AG20443 (cell line): ENCODE data around the gene FAM168A.

Source experiments
- DNase-seq: peaks from one replicate; pipeline ENCODE4 v3.0.0; 2012; ENCODE audit warnings: low spot score, mixed read lengths

Gene FAM168A, protein sequence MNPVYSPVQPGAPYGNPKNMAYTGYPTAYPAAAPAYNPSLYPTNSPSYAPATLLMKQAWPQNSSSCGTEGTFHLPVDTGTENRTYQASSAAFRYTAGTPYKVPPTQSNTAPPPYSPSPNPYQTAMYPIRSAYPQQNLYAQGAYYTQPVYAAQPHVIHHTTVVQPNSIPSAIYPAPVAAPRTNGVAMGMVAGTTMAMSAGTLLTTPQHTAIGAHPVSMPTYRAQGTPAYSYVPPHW

DNA sequence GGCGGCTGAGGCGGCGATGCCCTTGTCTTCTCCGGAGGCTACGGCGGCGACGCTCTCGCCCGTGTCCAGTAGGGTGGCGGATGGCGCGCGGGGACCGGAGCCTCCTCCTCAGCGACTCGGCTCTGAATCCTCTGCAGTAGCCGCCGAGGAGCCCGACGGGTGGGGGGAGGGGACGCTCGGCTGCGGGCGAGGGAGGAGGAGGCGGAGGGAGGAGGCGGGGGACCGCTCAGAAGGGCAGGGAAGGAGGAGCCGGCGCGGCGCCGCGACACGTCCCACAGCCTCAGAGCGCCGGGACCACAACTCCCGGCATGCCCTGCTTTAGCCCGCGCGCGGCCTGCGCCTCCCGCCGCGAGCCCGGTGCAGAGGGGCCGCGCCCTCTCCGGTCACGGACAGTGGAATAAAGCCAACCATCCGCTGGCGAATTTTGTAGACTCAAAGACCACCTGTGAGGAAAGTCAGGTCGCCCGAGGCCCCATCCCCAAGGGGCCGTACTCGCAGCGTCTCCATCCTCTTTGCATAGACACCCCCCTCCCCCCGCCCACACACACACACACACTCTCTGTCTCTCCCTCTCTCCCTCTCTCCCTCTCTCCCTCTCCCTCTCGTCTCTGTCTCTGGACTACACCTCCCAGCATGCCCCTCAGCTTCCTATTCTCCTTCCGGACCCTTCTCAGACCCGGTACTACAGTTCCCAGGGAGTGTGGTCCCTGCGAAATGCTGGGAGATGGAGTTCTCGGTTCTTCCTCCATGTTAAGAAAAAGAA lies at the start of gene FAM168A:
Gene FAM168A, minus strand, starts transcription at position 157 of the 763 bp plus-strand sequence. CDS start 129,638 bp downstream, outside the sequence.
- DNase-seq: peak; percentile 98

DNA sequence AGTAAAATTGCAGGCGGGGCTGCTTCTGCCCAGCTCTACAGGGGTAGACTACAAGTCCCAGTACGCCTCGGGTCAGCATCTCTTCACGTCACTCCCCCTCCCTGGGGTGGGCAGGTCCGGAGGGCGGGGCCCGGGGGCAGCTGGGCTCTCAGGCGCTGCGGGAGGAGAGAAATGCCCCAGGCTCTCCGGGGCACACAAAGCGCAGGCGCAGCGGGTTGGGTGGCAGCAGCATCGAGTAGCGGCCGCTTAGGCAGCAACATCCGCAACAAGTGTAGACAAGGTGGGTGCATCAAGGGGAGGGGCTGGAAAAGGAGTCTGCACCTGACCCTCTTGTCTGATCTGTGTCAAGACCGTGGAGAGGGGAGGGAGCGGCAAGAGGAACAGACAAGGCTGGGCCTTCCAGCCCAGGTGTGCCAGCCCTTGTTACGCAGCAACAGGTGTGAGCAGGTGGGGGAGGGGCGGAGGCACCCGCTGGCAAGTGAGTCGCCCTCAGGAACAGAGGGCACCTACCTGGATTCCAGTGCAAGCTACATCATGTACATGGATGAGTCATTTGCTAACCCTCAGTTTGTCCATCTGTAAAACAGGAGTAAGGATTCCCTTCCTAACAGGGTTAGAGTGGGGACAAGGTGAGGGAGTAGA lies 49.7 kb upstream of the FAM168A start:
- peak; percentile 98 for DNase-seq

DNA sequence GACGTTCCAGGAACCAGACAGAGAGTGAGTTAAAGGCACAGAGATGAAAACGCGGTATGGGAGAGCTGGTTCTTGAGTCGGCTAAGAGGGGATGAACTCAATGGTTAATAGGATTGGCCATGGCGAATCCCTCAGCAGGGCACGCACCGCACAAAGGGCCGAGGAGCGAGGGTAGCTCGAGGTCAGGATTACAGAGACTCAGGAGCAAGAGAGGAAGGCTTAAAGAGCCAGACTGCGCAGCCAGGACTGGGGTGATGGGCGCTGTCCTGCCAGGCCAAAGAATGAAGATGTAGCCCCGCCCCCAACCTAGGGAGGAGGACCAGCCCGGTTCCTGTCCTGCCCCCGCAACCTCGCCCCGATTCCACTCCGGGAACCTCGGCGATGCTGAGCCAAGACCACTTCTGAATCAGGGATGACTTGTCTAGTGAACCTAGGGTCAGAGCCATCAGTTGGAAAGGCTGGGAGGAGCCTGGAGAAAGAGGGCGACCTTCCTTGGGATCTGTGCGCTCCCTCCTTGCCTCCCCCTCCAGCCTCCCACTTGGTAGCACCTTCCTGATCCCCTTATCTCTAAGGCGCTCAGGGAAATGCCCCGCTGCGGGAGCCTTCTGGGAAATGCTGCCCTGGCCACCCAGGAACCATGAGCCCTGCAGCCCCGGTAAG lies 48.2 kb upstream of the FAM168A start, which contains the start of gene PLEKHB1:
Gene PLEKHB1, plus strand, starts transcription at position 610 of the 660 bp plus-strand sequence. Its CDS starts 28 bp downstream, at position 638.
- DNase-seq: no peak

DNA sequence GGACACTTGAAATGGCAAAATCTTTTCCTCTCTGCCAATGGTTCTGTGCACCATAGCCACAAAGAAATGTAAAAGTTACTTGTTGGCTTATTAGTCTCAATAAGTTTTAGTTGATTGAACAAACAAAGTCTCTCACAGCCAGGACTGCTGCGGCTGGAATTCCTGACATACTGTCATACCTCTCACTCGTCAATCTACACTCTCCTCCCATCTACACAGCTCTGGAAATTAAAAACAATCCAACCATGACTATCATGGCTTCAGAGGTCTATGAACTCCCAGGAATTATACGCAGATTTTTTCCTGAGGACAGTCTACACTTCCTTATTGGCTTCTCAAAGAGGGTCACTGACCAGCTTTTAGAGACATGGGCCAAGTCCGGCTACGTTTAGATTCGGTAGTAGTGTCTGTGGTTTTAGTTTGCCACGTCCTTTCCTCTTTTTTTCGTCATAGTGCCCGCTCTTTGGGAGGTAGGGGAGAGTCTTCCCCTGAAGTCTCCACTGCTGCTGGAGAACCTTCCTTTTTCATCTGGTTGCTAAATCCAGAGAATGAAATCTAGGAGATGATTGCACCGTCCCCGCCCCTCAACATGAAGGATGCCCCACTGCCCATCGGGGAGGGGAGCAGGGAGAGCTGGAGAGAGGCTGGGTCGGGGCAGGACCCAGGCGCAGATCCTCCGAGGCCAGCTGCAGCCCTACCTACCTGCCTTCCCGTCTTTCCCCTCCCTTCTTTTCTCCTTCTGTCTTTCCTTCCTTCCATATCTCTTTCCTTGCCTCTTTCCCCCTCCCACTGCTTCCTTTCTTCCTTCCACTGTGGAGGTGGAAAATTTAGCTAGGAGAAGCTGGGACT lies 47.4 kb upstream of the FAM168A start:
- DNase-seq: no peak

GRCh38 chr11:73641668-73642067 lies 43.8 kb upstream of the FAM168A start:
- DNase-seq: no peak

GRCh38 chr11:73640592-73640991 lies 42.7 kb upstream of the FAM168A start:
- no peak for DNase-seq

DNA sequence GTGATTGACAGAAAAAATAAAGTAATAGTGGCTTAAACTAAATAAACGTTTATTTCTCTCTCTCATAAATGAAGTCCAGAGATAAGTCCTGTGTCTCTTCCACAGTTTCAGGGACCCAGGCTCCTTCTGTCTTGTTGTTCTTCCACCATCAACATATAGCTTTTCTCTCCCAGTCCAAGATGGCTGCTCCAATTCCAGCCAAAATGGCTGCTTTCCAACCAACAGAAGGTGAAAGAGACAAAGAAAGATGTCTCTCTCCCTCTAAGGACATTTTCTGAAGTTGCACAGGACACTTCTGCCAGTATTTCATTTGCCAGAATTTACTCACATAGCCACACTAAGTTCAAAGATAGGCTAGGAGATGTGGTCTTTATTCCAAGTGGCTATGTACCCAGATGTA lies 39.1 kb upstream of the FAM168A start:
- DNase-seq: no peak

DNA sequence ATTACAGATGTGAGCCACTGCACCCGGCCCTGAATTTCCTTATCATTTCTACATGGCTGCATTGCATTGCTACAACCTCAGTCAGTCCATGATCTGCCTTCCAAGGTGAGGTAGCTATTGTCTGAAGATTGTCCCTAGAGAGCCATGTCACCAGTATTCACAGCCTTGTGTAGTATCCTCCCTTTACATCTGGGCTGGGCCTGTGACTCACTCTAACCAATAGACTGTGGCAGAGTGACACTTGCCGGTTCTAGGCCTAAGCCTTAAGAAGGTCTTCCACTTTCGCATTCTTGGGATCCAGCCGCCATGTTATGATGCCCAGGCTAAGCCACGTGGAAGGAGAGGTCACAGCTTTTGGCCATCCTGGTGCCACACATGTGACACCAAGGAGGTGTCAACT lies 38.3 kb upstream of the FAM168A start:
- DNase-seq: no peak

DNA sequence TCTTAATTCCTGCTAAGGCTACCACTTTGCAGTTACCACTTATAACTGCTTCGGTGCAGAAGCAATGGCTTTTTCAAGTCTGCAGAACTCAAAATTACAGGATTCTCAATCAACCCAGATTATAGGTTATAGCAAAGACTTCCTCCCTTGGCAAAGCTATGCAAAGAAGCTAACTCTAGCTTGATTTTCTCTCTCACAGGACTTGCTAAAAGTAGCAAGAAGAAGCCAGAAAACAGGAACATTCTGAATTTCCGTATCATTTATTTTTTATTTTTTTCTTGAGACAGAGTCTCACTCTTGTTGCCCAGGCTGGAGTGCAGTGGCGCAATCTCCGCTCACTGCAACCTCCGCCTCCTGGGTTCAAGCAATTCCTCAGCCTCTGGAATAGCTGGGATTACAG lies 37.8 kb upstream of the FAM168A start:
- DNase-seq: no peak

DNA sequence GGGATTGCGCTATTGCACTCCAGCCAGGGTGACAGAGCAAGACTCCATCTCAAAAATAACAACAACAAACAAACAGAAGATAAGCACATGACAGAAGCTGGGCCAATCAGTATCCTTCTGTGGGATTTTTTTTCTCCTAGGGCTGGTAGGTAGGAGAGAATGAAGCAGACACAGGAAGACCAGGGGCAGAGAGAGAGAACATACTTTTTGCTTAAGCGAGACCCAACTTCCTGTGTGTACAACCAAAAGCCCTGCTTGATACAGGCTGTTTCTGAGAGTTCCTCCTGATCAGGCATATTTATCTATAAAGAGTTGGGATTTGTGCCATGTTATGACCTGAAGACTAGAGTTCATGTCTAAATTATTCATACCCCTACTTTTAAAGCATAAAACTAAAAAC lies 36.1 kb upstream of the FAM168A start:
- no peak for DNase-seq

DNA sequence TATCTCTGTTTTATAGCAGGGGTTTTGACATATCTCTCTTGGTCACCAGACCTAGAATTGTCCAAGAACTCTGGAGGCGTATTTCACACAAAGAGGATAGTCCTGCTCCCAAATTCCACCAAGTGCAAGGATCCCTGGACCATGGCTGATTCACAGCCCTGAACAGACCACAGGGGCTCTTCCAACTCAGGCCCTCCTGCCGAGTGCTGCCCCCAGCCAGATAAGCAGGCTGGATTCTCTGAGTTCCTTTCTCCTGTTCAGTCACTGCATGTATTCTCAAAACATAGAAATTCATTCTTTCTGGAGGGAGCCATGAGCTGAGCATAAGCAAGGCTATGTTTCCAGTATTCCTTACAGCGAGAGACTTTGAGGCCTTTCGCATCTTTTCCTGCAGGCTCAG lies 35.1 kb upstream of the FAM168A start:
- no peak for DNase-seq

GRCh38 chr11:73629907-73630306 lies 32.0 kb upstream of the FAM168A start:
- no peak for DNase-seq

- DNase-seq: peak; percentile 92
Observed at GRCh38 chr11:73625696-73626318, 27.9 kb upstream of the FAM168A start.

DNA sequence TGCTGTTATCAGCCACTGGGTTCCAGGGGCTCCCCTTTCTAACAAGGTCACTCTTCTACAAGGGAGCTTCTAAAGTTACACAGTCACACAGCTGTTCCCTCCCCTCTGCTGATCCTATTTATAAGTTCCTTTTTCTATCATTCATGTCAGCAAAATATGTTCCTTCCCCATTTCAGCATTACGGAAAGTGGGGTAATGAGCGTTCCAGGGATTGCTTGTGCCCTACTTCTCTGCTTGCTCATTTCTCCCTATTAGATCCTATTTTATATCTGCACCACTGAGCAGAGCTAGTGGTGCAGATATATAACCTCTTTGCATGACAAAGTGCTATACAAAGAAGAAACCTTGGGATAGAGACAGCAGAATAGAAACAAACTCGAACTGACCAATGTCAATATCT lies 25.8 kb upstream of the FAM168A start:
- DNase-seq: no peak

GRCh38 chr11:73622926-73623593 lies 25.1 kb upstream of the FAM168A start:
- no peak for DNase-seq

- no peak for DNase-seq
Observed at GRCh38 chr11:73614591-73614990, 16.7 kb upstream of the FAM168A start.

GRCh38 chr11:73612601-73613140 lies 14.8 kb upstream of the FAM168A start:
- DNase-seq: no peak

DNA sequence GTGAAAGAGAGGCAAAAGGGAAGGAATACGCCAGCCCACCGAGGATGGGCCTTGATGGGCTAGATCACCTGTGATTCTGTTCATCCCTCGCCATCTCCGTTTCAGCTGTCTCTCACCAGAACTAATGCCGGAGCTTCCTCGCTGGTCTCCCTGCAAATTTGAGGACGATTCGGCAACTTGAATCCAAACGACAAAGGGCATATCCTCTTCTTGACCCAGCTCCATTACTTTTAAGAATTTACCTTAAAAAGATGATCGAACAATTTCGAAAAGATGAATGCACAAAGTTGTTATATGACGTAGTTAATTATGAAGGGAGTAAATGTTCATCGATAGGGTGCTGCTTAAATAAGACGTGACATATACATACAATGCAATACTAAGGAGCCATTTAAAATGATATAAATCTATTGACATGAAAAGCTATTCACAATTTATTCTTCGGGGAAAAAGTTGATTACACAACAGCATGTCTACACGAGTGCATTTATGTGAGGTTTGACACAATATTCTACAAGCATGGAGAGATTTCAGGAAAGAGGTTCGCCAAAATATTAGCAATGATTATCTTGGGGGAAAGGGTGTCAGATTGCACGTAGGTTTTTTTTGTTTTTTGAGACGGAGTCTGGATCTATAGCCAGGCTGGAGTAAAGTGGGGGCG lies 937 bp upstream of the FAM168A start:
- DNase-seq: no peak

- no peak for DNase-seq
Observed at GRCh38 chr11:73597336-73597955, 466 bp downstream of the FAM168A start.
